Neural progenitor cell (in vitro differentiated cells): ENCODE measurements around the gene PEF1. TPM values are rescaled to one million over a fixed set of nuclear protein-coding genes. Genes with fewer than 3 reads are reported as not detected.

Source experiments
- DNase-seq: peaks from one replicate; pipeline ENCODE4 v3.0.0-alpha.2; 2016; ENCODE audit warnings: low spot score
- H2AFZ ChIP-seq: fragments of 200-600 bp; sonication (generic); replicated peaks from 2 replicates; pipeline ENCODE4 v1.6.1; 2016; ENCODE audit warnings: antibody characterized with exemption
- H3F3A ChIP-seq: fragments of 200-600 bp; sonication (generic); 2 replicates; pipeline ENCODE4 v1.6.1; 2016; ENCODE audit warnings: antibody characterized with exemption, low read depth
- H3K27ac ChIP-seq: fragments of 200-600 bp; sonication (generic); 2 replicates; pipeline ENCODE4 v1.5.1; 2016; ENCODE audit warnings: mild to moderate bottlenecking
- H3K27me3 ChIP-seq: fragments of 200-600 bp; sonication (generic); 2 replicates; pipeline ENCODE4 v1.6.1; 2016; ENCODE audit warnings: mild to moderate bottlenecking, moderate library complexity
- H3K36me3 ChIP-seq: fragments of 200-600 bp; sonication (generic); 2 replicates; pipeline ENCODE4 v1.5.1; 2016
- H3K4me1 ChIP-seq: fragments of 200-600 bp; sonication (generic); 2 replicates; pipeline ENCODE4 v1.6.1; 2016; ENCODE audit warnings: mixed run types
- H3K4me2 ChIP-seq: fragments of 200-600 bp; sonication (generic); 2 replicates; pipeline ENCODE4 v1.6.1; 2016
- H3K4me3 ChIP-seq: fragments of 200-600 bp; sonication (generic); 2 replicates; pipeline ENCODE4 v1.5.1; 2016
- H3K79me2 ChIP-seq: fragments of 200-600 bp; sonication (generic); 2 replicates; pipeline ENCODE4 v1.6.1; 2016; ENCODE audit warnings: low read depth
- H3K9ac ChIP-seq: fragments of 200-600 bp; sonication (generic); 2 replicates; pipeline ENCODE4 v1.6.1; 2016
- H3K9me3 ChIP-seq: fragments of 200-600 bp; sonication (generic); 2 replicates; pipeline ENCODE4 v1.5.1; 2016; ENCODE audit warnings: low read depth
- H4K20me1 ChIP-seq: fragments of 200-600 bp; sonication (generic); 2 replicates; pipeline ENCODE4 v1.6.1; 2016; ENCODE audit warnings: low read depth
- H3K27ac Mint-ChIP-seq: 3 replicates; pipeline ENCODE4 v1.8.0; 2021; ENCODE audit warnings: mixed read lengths
- H3K27me3 Mint-ChIP-seq: 2 replicates; pipeline ENCODE4 v1.8.0; 2022; ENCODE audit warnings: low read depth, mild to moderate bottlenecking, inconsistent platforms, moderate library complexity, mixed read lengths; ENCODE audit not compliant: insufficient read depth
- H3K36me3 Mint-ChIP-seq: 3 replicates; pipeline ENCODE4 v1.8.0; 2021; ENCODE audit warnings: mixed read lengths
- H3K4me1 Mint-ChIP-seq: 3 replicates; pipeline ENCODE4 v1.8.0; 2021; ENCODE audit warnings: mixed read lengths
- H3K4me3 Mint-ChIP-seq: 3 replicates; pipeline ENCODE4 v1.8.0; 2021; ENCODE audit warnings: mild to moderate bottlenecking, moderate library complexity, mixed read lengths
- H3K9me3 Mint-ChIP-seq: 3 replicates; pipeline ENCODE4 v1.8.0; 2020; ENCODE audit warnings: mixed read lengths
- EZH2 ChIP-seq: fragments of 200-600 bp; sonication (generic); IDR thresholded peaks from 2 replicates; pipeline ENCODE4 v1.6.1; 2017; ENCODE audit warnings: antibody characterized with exemption, mild to moderate bottlenecking, moderate library complexity
- EZH2phosphoT487 ChIP-seq: fragments of 200-600 bp; sonication (generic); IDR thresholded peaks from 2 replicates; pipeline ENCODE4 v1.6.1; 2017; ENCODE audit warnings: antibody characterized with exemption
- total RNA-seq: library from RNA; depleted of rRNA; stranded (reverse); fragments of >200 nt; gene quantifications from 2 replicates; pipeline ENCODE4 v1.2.3, GENCODE V29; 2015; ENCODE audit warnings: low replicate concordance
- TF ChIP-seq, protein P1 (sequence below): fragments of 200-600 bp; sonication (generic); IDR thresholded peaks from 2 replicates; pipeline ENCODE4 v1.5.1; 2017; ENCODE audit warnings: antibody characterized with exemption, mild to moderate bottlenecking

The PEF1 gene
- total RNA-seq, 1 donor from 2014 or later, result 30.7 TPM

DNA sequence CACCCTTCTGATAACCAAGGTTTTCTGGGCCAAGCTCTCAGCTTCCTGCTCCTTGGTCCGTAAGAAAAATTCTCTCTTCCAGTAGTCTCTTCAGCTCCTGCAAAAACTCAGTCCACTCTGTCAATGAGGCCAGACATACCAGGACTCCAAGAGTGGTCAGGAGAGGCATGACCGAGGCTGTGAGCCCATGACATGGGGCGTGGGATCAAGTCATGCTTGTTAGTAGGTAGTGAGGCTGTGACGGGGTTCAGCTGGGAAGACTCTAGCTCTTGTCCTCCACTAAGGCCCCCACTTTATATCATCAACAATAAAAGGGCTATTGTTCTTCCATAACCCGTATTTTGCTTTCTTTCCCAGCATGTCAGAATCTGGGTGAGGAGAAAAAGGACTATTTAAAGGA lies 37.3 kb downstream of the PEF1 start:
- Histone ChIP-seq H3K27ac (no peak overlapping the region), H3K9ac (no peak overlapping the region), H3K27me3 (no peaks in the 10 kb centered on the region), H3K4me2 (no peak overlapping the region), H3K36me3 (no peaks in the 10 kb centered on the region), H3F3A (no peaks in the 10 kb centered on the region), H4K20me1 (no peaks in the 10 kb centered on the region), H2AFZ (no peak overlapping the region), H3K9me3 (no peaks in the 10 kb centered on the region), H3K79me2 (no peaks in the 10 kb centered on the region), H3K4me1 (no peaks in the 10 kb centered on the region), H3K4me3 (no peak overlapping the region)
- no peaks in the 10 kb centered on the region for H3K4me1 Mint-ChIP-seq
- no peak overlapping the region for H3K27ac Mint-ChIP-seq
- peaks cover 5% of the 10 kb centered on the region for H3K27me3 Mint-ChIP-seq
- no peaks in the 10 kb centered on the region for H3K36me3 Mint-ChIP-seq
- TF ChIP-seq, protein P1, sequence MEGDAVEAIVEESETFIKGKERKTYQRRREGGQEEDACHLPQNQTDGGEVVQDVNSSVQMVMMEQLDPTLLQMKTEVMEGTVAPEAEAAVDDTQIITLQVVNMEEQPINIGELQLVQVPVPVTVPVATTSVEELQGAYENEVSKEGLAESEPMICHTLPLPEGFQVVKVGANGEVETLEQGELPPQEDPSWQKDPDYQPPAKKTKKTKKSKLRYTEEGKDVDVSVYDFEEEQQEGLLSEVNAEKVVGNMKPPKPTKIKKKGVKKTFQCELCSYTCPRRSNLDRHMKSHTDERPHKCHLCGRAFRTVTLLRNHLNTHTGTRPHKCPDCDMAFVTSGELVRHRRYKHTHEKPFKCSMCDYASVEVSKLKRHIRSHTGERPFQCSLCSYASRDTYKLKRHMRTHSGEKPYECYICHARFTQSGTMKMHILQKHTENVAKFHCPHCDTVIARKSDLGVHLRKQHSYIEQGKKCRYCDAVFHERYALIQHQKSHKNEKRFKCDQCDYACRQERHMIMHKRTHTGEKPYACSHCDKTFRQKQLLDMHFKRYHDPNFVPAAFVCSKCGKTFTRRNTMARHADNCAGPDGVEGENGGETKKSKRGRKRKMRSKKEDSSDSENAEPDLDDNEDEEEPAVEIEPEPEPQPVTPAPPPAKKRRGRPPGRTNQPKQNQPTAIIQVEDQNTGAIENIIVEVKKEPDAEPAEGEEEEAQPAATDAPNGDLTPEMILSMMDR, result no peak
- TF ChIP-seq EZH2phosphoT487 (no peak), EZH2 (no peak)
- H3K9me3 Mint-ChIP-seq, result no peaks in the 10 kb centered on the region
- no peak for DNase-seq
- no peak overlapping the region for H3K4me3 Mint-ChIP-seq

DNA sequence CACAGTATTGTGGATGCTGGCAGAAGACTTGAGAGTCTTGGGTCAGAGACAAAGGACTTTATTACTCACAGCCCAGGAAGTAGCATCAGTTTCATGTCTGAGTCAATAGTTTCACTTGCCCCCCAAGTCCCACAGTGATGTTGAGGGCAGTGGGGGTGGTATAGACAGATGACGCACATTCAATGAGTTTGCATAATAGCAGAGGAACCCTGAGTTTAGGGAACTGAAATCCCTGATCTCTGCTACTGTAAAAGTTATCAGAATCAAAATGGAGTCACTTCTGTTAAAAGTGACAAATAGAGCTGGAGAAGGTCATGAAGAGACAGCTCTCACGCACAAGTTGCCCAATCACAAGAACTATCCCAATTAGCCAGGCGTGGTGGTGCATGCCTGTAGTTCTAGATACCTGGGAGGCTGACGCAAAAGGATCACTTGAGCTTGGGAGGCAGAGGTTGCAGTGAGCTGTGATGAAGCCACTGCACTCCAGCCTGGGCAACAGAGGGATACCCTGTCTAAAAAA lies 38.7 kb downstream of the PEF1 start:
- H3K27ac ChIP-seq, result no peak overlapping the region
- Mint-ChIP-seq H3K27ac (no peak overlapping the region), H3K27me3 (peaks cover 5% of the 10 kb centered on the region), H3K9me3 (no peaks in the 10 kb centered on the region), H3K4me1 (no peaks in the 10 kb centered on the region), H3K4me3 (no peak overlapping the region), H3K36me3 (no peaks in the 10 kb centered on the region)
- no peaks in the 10 kb centered on the region for H3K4me1 ChIP-seq
- no peaks in the 10 kb centered on the region for H3K9me3 ChIP-seq
- no peak overlapping the region for H3K4me3 ChIP-seq
- H3K4me2 ChIP-seq, result no peak overlapping the region
- no peaks in the 10 kb centered on the region for H3K36me3 ChIP-seq
- no peaks in the 10 kb centered on the region for H4K20me1 ChIP-seq
- H2AFZ ChIP-seq, result no peak overlapping the region
- H3K9ac ChIP-seq, result no peak overlapping the region
- DNase-seq, result no peak
- H3F3A ChIP-seq, result no peaks in the 10 kb centered on the region
- TF ChIP-seq EZH2 (no peak), EZH2phosphoT487 (no peak)
- TF ChIP-seq, protein P1, result no peak
- no peaks in the 10 kb centered on the region for H3K27me3 ChIP-seq
- no peaks in the 10 kb centered on the region for H3K79me2 ChIP-seq

DNA sequence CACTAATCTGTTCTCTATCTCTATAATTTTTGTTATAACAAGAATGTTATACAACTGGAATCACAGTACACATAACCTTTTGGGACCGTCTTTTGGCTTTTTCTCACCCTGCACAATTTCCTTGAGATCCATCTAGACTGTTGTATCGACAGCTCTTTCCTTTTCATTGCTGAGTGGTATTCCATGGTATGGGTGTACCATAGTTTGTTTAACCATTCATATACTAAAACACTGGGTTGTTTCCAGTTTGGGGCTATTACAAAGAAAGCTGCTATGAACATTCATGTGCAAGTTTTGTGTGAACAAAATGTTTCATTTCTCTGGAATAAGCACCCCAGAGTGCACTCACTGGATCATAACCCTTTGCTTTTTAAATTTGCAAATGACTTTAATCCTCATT lies 42.6 kb downstream of the PEF1 start:
- H3K36me3 Mint-ChIP-seq, result no peaks in the 10 kb centered on the region
- H3K9me3 Mint-ChIP-seq, result no peaks in the 10 kb centered on the region
- no peak overlapping the region for H3K4me2 ChIP-seq
- H3K4me3 ChIP-seq, result no peak overlapping the region
- no peak overlapping the region for H3K4me3 Mint-ChIP-seq
- no peaks in the 10 kb centered on the region for H3K4me1 ChIP-seq
- H3K36me3 ChIP-seq, result no peaks in the 10 kb centered on the region
- H4K20me1 ChIP-seq, result no peaks in the 10 kb centered on the region
- H3K4me1 Mint-ChIP-seq, result no peaks in the 10 kb centered on the region
- no peak overlapping the region for H3K27ac Mint-ChIP-seq
- no peak for DNase-seq
- H2AFZ ChIP-seq, result no peak overlapping the region
- H3K9me3 ChIP-seq, result no peaks in the 10 kb centered on the region
- H3K79me2 ChIP-seq, result no peaks in the 10 kb centered on the region
- peaks cover 5% of the 10 kb centered on the region for H3K27me3 ChIP-seq
- TF ChIP-seq, protein P1, result no peak
- TF ChIP-seq EZH2, result no peak
- no peak for TF ChIP-seq EZH2phosphoT487
- peaks cover 5% of the 10 kb centered on the region for H3K27me3 Mint-ChIP-seq
- H3F3A ChIP-seq, result no peaks in the 10 kb centered on the region
- H3K9ac ChIP-seq, result no peak overlapping the region
- no peak overlapping the region for H3K27ac ChIP-seq
